ENCODE results near the gene RIN1. TPM values are rescaled to one million over a fixed set of nuclear protein-coding genes. Genes with fewer than 3 reads are reported as not detected.
A peak's percentile ranks its signal among the peaks of the same experiment; 100 is the strongest.
"Not testable (repeated sequence)": the region's sequence is repeated elsewhere in the genome, so short reads cannot be mapped to it uniquely, and the experiment has no call there.

Gene RIN1
- total RNA-seq, 1 donor from 2014 or later = 1.0 TPM

- Histone ChIP-seq H3K4me3 (no peak overlapping the region), H3K27ac (replicated peaks) (no peak overlapping the region), H3K36me3 (no peaks in the 10 kb centered on the region), H3K4me1 (peaks cover 9% of the 10 kb centered on the region), H3K27me3 (ENCODE audit: low read depth) (no peaks in the 10 kb centered on the region), H3K9me3 (replicated peaks) (no peaks in the 10 kb centered on the region)
- no peak for DNase-seq
- no peak for TF ChIP-seq CTCF (IDR thresholded peaks at IDR 0.05; ENCODE audit: borderline replicate concordance)
- intact Hi-C loops (cut with micrococcal nuclease) = no loop called here
Measured at GRCh38 chr11:66360406-66361073, 24.3 kb upstream of the RIN1 start.

- no peaks in the 10 kb centered on the region for H3K27me3 ChIP-seq (ENCODE audit: low read depth)
- no peak for DNase-seq
- intact Hi-C loops (cut with micrococcal nuclease) = no loop called here
- no peak overlapping the region for H3K27ac ChIP-seq (replicated peaks)
- H3K4me3 ChIP-seq = no peak overlapping the region
- peaks cover 9% of the 10 kb centered on the region for H3K4me1 ChIP-seq
- no peaks in the 10 kb centered on the region for H3K36me3 ChIP-seq
- no peak for TF ChIP-seq CTCF (IDR thresholded peaks at IDR 0.05; ENCODE audit: borderline replicate concordance)
- H3K9me3 ChIP-seq (replicated peaks) = no peaks in the 10 kb centered on the region
Measured at GRCh38 chr11:66359662-66360087, 23.4 kb upstream of the RIN1 start.

- DNase-seq; H3K36me3 ChIP-seq; H3K9me3 ChIP-seq (replicated peaks); H3K4me3 ChIP-seq; H3K27ac ChIP-seq (replicated peaks); H3K27me3 ChIP-seq (ENCODE audit: low read depth); intact Hi-C loops (cut with micrococcal nuclease): not testable (repeated sequence)
- H3K4me1 ChIP-seq = peaks cover 27% of the 10 kb centered on the region
Measured at GRCh38 chr11:66350560-66351235, 14.5 kb upstream of the RIN1 start.

GRCh38 chr11:66349084-66349386 is 12.8 kb upstream of the RIN1 start:
- Histone ChIP-seq H3K27me3 (ENCODE audit: low read depth) (no peaks in the 10 kb centered on the region), H3K4me3 (no peak overlapping the region), H3K9me3 (replicated peaks) (no peaks in the 10 kb centered on the region), H3K27ac (replicated peaks) (no peak overlapping the region), H3K4me1 (peaks cover 42% of the 10 kb centered on the region), H3K36me3 (no peaks in the 10 kb centered on the region)
- no peak for TF ChIP-seq CTCF (IDR thresholded peaks at IDR 0.05; ENCODE audit: borderline replicate concordance)
- intact Hi-C loops (cut with micrococcal nuclease) = no loop called here
- DNase-seq = no peak

GRCh38 chr11:66347425-66348276 is 11.4 kb upstream of the RIN1 start, which contains the start of gene B4GAT1:
Gene B4GAT1, minus strand, starts transcription at chr11:66347629. Its CDS starts 84 bp downstream, at chr11:66347545.
- peaks cover 55% of the 10 kb centered on the region for H3K4me1 ChIP-seq

More at GRCh38 chr11:66347425-66348276, 11.4 kb upstream of the RIN1 start, which contains the start of gene B4GAT1:
- H3K36me3 ChIP-seq = peaks cover 2% of the 10 kb centered on the region
- H3K27ac ChIP-seq (replicated peaks) = peak within 1 kb of the TSS; percentile 97
- peak; percentile 77 for DNase-seq
- H3K27me3 ChIP-seq (ENCODE audit: low read depth) = no peaks in the 10 kb centered on the region
- TF ChIP-seq CTCF (IDR thresholded peaks at IDR 0.05; ENCODE audit: borderline replicate concordance) = no peak
- H3K9me3 ChIP-seq (replicated peaks) = no peaks in the 10 kb centered on the region
- intact Hi-C loops (cut with micrococcal nuclease) = no loop called here
- H3K4me3 ChIP-seq = peak within 1 kb of the TSS; percentile 89
